Esophagus muscularis mucosa (tissue), 4 donors: ENCODE data around the gene SELENOH. TPM values are rescaled to one million over a fixed set of nuclear protein-coding genes. Genes with fewer than 3 reads are reported as not detected.
A peak's percentile ranks its signal among the peaks of the same experiment; 100 is the strongest.
"Not testable (repeated sequence)": the region's sequence is repeated elsewhere in the genome, so short reads cannot be mapped to it uniquely, and the experiment has no call there.

Experiments used
- DNase-seq: peaks from one replicate; pipeline ENCODE4 v3.0.0-alpha.2; 2017; ENCODE audit errors: extremely low spot score
- H3K27ac ChIP-seq, 4 donors: fragments of 200-600 bp; sonication (generic); replicated peaks in 1 of 4; 1 replicate in 3 of 4; 2 replicates in 1 of 4; pipeline ENCODE4 v1.5.1; 2016 to 2019; ENCODE audit warnings: mild to moderate bottlenecking in 1 of 4
- H3K27me3 ChIP-seq, 4 donors: fragments of 200-600 bp; sonication (generic); one replicate each; pipeline versions ENCODE4 v1.5.1 to v1.6.0; 2016 to 2019
- H3K36me3 ChIP-seq, 4 donors: fragments of 200-600 bp; sonication (generic); one replicate each; pipeline ENCODE4 v1.5.1; 2016 to 2019
- H3K4me1 ChIP-seq, 4 donors: fragments of 200-600 bp; sonication (generic); one replicate each; pipeline ENCODE4 v1.5.1; 2016 to 2019
- H3K4me3 ChIP-seq, 4 donors: fragments of 200-600 bp; sonication (generic); 1 replicate in 2 of 4; 2 replicates in 2 of 4; pipeline ENCODE4 v1.5.1; 2016 to 2019; ENCODE audit warnings: mild to moderate bottlenecking in 4 of 4, moderate library complexity in 1 of 4
- H3K9me3 ChIP-seq, 4 donors: fragments of 200-600 bp; sonication (generic); 1 replicate in 3 of 4; 2 replicates in 1 of 4; pipeline ENCODE4 v1.5.1; 2016 to 2019
- EP300 ChIP-seq: sonication (generic); formaldehyde crosslinking; IDR thresholded peaks from one replicate; pipeline ENCODE4 v1.6.1; 2017; ENCODE audit warnings: antibody characterized with exemption
- POLR2A ChIP-seq: fragments of 450-650 bp; IDR thresholded peaks from one replicate; pipeline ENCODE4 v1.6.1; 2017; ENCODE audit warnings: antibody characterized with exemption, moderate library complexity, mild to moderate bottlenecking, low read depth
- POLR2AphosphoS5 ChIP-seq, 2 donors: sonication (generic); formaldehyde crosslinking; IDR thresholded peaks; one replicate each; pipeline ENCODE4 v1.6.1; 2017; ENCODE audit warnings: antibody characterized with exemption in 2 of 2
- WGBS: methylation state at CpG from one replicate; pipeline ENCODE4 v1.1.5; 2018; 5-methylcytosine and 5-hydroxymethylcytosine counted together
- intact Hi-C: fragments of 100-400 bp; cut with DNase I; formaldehyde crosslinking; loops from one replicate; pipeline ENCODE4 v1.15.1; 2023
- total RNA-seq, 4 donors: library from RNA; depleted of rRNA; stranded (reverse); fragments of >200 nt; gene quantifications; one replicate each; pipeline versions ENCODE4 v1.1.0 to v1.2.1, GENCODE V29; 2016
- TF ChIP-seq, protein P1 (sequence below), 3 experiments: fragments of 200-600 bp in 2 of 3; fragments of 450-650 bp in 1 of 3; sonication (generic) in 2 of 3; IDR thresholded peaks; one replicate each; pipeline ENCODE4 v1.5.1; 2017 to 2019; ENCODE audit warnings: antibody characterized with exemption in 3 of 3, mild to moderate bottlenecking in 2 of 3, moderate library complexity in 1 of 3

Gene SELENOH
- total RNA-seq, 4 donors from 2014 or later, result 71.4 to 109 (median 82.6) TPM

DNA sequence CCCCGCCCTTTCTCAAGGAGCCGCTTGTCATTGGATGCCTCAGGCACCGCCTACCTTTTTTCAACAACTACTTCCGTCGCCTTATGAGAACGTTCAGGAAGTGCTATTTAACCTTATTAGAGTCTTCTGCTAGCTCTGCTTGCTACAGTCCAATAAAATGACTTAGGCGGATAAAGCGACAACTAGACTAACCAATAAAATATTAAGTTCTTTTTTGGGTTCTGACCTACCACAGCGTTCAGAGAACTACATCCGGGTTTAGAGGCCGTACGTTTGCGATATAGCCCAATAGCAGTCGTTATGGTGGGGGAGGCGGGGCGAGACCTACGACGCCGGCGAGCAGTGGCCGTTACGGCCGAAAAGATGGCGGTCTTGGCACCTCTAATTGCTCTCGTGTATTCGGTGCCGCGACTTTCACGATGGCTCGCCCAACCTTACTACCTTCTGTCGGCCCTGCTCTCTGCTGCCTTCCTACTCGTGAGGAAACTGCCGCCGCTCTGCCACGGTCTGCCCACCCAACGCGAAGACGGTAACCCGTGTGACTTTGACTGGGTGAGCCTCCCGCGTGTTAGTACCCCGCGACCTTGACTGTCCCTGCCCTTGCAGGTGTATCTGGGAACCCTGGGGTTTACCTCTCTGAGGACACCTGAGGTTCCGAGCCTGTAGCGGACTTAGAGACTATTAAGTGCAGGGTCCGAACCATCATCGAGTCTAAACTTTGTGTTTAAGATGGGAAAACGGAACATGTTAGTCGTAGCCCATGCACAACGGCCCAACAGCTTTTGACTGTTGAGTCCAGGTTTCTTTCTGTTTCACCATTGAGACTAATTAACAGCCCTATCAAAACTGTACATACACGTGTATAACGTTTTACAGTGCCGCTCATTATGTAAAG, 28.8 kb upstream of the SELENOH start, which contains the start of gene TMX2:
TSS of gene TMX2 (plus strand) at position 338 of the 895 bp plus-strand sequence. CDS start at position 364, 26 bp downstream.
- H3K27ac ChIP-seq, result peak within 1 kb of the TSS; percentile 89 to 96 (median 92)
- WGBS, result 0% methylated on average over 24 of the region's 53 CpGs
- H3K9me3 ChIP-seq, result no peaks in the 10 kb centered on the region
- peaks cover 0 to 14% (median 5%) of the 10 kb centered on the region in 4 donors for H3K36me3 ChIP-seq
- H3K27me3 ChIP-seq, result no peaks in the 10 kb centered on the region
- peak; percentile 97 for DNase-seq
- H3K4me3 ChIP-seq, result peak within 1 kb of the TSS; percentile 88 to 98 (median 90)
- intact Hi-C loops, result no loop called here
- H3K4me1 ChIP-seq, result peaks cover 33 to 44% (median 39%) of the 10 kb centered on the region in 4 donors
- TF ChIP-seq, protein P1, sequence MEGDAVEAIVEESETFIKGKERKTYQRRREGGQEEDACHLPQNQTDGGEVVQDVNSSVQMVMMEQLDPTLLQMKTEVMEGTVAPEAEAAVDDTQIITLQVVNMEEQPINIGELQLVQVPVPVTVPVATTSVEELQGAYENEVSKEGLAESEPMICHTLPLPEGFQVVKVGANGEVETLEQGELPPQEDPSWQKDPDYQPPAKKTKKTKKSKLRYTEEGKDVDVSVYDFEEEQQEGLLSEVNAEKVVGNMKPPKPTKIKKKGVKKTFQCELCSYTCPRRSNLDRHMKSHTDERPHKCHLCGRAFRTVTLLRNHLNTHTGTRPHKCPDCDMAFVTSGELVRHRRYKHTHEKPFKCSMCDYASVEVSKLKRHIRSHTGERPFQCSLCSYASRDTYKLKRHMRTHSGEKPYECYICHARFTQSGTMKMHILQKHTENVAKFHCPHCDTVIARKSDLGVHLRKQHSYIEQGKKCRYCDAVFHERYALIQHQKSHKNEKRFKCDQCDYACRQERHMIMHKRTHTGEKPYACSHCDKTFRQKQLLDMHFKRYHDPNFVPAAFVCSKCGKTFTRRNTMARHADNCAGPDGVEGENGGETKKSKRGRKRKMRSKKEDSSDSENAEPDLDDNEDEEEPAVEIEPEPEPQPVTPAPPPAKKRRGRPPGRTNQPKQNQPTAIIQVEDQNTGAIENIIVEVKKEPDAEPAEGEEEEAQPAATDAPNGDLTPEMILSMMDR (IDR thresholded peaks at IDR 0.05), result no peak
- TF ChIP-seq EP300 (no peak), POLR2AphosphoS5 (IDR thresholded peaks at IDR 0.05) (peak; percentile 77), POLR2A (peak; percentile 16)

DNA sequence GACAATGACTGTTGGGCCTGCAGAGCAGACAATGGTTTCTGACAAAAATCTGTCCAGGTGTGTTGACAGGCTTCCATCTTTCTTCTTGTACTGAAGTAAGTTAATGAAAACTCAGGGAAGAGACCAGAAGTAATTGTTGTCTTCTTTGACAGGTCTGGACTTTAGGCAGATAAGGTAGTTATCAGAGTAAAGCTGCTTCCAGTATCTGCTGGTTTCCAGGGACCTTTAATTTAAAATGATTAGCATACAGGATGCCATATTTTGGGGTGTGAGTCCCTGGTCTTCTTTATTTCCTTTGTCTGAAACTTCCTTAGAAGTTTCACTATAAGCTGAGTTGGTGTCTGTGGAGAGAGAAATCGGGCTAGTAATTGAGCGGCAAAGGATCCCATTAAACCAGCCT, 27.5 kb upstream of the SELENOH start:
- Histone ChIP-seq H3K4me3 (peak overlapping the region; percentile 88 to 98 (median 90)), H3K9me3 (no peaks in the 10 kb centered on the region), H3K27me3 (no peaks in the 10 kb centered on the region), H3K27ac (no peak overlapping the region), H3K4me1 (peaks cover 33 to 44% (median 39%) of the 10 kb centered on the region in 4 donors), H3K36me3 (peaks cover 0 to 21% (median 7%) of the 10 kb centered on the region in 4 donors)
- WGBS, result 89% methylated on average over 2 of the region's 2 CpGs
- no peak for DNase-seq
- intact Hi-C loops, result no loop called here
- TF ChIP-seq POLR2A (no peak), EP300 (no peak), POLR2AphosphoS5 (IDR thresholded peaks at IDR 0.05) (no peak)
- TF ChIP-seq, protein P1 (IDR thresholded peaks at IDR 0.05), result no peak

DNA sequence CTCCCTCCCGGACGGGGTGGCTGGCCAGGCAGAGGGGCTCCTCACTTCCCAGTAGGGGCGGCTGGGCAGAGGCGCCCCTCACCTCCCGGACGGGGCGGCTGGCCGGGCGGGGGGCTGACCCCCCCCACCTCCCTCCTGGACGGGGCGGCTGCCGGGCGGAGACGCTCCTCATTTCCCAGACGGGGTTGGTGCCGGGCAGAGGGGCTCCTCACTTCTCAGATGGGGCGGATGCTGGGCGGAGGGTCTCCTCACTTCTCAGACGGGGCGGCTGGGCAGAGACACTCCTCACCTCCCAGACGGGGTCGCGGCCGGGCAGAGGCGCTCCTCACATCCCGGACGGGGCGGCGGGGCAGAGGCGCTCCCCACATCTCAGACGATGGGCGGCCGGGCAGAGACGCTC, 24.6 kb upstream of the SELENOH start:
- H3K27me3 ChIP-seq, H3K4me3 ChIP-seq, H3K27ac ChIP-seq, H3K9me3 ChIP-seq, DNase-seq, intact Hi-C loops: not testable (repeated sequence)
- H3K4me1 ChIP-seq, result peaks cover 23 to 24% (median 24%) of the 10 kb centered on the region in 4 donors
- 96% methylated on average over 19 of the region's 34 CpGs for WGBS
- H3K36me3 ChIP-seq, result peaks cover 0 to 26% (median 17%) of the 10 kb centered on the region in 4 donors

DNA sequence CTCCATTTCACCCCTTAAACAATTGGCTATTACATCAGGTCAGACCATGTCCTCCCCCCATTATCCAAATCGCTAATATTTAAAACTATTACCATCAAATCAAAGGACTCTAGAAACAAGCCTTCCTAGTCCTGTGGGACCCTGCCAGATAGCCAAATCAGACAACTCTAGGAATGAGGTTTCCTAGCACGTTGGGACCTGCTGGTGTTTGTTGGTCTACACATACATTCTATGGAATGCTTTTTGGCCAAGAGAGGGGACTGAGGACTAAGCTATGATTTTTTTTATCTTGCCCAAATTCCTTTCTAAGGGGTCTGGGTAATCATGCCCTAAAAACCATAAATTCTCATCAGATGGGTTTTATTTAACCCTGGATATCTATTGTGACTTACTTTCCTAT, 14.1 kb upstream of the SELENOH start:
- H3K36me3 ChIP-seq, result peaks cover 0 to 13% (median 2%) of the 10 kb centered on the region in 4 donors
- no peak overlapping the region for H3K27ac ChIP-seq
- TF ChIP-seq POLR2AphosphoS5 (IDR thresholded peaks at IDR 0.05) (no peak), POLR2A (no peak), EP300 (no peak)
- TF ChIP-seq, protein P1 (IDR thresholded peaks at IDR 0.05), result no peak
- no peak overlapping the region for H3K4me3 ChIP-seq
- no peak for DNase-seq
- H3K9me3 ChIP-seq, result no peaks in the 10 kb centered on the region
- H3K27me3 ChIP-seq, result no peaks in the 10 kb centered on the region
- WGBS, result 79% methylated on average over 2 of the region's 2 CpGs
- intact Hi-C loops, result no loop called here
- H3K4me1 ChIP-seq, result no peaks in the 10 kb centered on the region

DNA sequence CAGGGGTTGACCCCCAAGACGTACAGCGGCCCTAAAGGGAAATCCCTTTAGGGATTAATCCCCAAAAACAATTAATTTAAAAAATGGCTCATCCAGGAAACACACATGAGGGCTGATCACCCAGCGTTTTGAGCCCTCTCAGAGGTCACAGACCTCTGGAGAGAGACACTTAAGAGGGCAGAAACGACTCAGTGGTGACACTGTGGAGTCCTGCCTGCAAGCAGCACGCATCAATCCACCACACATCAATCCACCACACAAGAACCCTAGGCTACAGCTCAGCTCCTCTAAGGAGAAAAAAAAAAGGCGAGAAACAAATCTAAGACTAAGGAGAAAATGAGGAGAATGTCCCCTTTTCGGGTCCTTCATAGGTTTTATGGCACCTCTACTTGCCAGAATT, 12.5 kb upstream of the SELENOH start:
- H3K27me3 ChIP-seq, result no peaks in the 10 kb centered on the region
- TF ChIP-seq POLR2AphosphoS5 (IDR thresholded peaks at IDR 0.05), result no peak
- TF ChIP-seq, protein P1 (IDR thresholded peaks at IDR 0.05), result no peak
- 78% methylated on average over 7 of the region's 7 CpGs for WGBS
- no peaks in the 10 kb centered on the region for H3K4me1 ChIP-seq
- intact Hi-C loops, result no loop called here
- H3K27ac ChIP-seq, result no peak overlapping the region
- H3K9me3 ChIP-seq, result no peaks in the 10 kb centered on the region
- peaks cover 0 to 4% (median 0%) of the 10 kb centered on the region in 4 donors for H3K36me3 ChIP-seq
- DNase-seq, result no peak
- no peak overlapping the region for H3K4me3 ChIP-seq
